Bronchial epithelial cell (primary cell): ENCODE measurements around the gene PRKCB. TPM values are rescaled to one million over a fixed set of nuclear protein-coding genes. Genes with fewer than 3 reads are reported as not detected.

Experiments
- DNase-seq: peaks from one replicate; pipeline ENCODE4 v3.0.0-alpha.2; 2010; ENCODE audit warnings: low read depth
- FAIRE-seq: peaks from 2 replicates; lab custom pipeline; 2011; peaks lifted over from hg19 to GRCh38; lab: Jason Lieb, UNC
- H3K27me3 ChIP-seq: 2 replicates; pipeline ENCODE4 v1.5.1; 2011; ENCODE audit warnings: low read length; ENCODE audit not compliant: control insufficient read depth, insufficient read depth
- H3K36me3 ChIP-seq: 2 replicates; pipeline ENCODE4 v1.5.1; 2011; ENCODE audit warnings: low read length; ENCODE audit not compliant: control insufficient read depth, insufficient read depth
- H3K4me3 ChIP-seq: 2 replicates; pipeline ENCODE4 v1.5.1; 2011; ENCODE audit warnings: mild to moderate bottlenecking, low read depth, low read length, control low read depth
- CTCF ChIP-seq: IDR thresholded peaks from 2 replicates; pipeline ENCODE4 v1.5.1; 2011; ENCODE audit warnings: mild to moderate bottlenecking, moderate library complexity, low read length, control low read depth, inconsistent platforms; ENCODE audit not compliant: insufficient read depth, severe bottlenecking
- total RNA-seq: library from RNA; depleted of rRNA; stranded (reverse); fragments of >200 nt; gene quantifications from 2 replicates; pipeline ENCODE4 v1.2.1, GENCODE V29; 2014

The PRKCB gene
- total RNA-seq, 1 donor from 2014 or later, result not detected

- Histone ChIP-seq H3K4me3 (no peak overlapping the region), H3K36me3 (no peaks in the 10 kb centered on the region), H3K27me3 (no peaks in the 10 kb centered on the region)
- no peak for FAIRE-seq
- TF ChIP-seq CTCF, result no peak
- DNase-seq, result no peak
Measured at GRCh38 chr16:23941963-23942564, 106.3 kb downstream of the PRKCB start.

- Histone ChIP-seq H3K27me3 (no peaks in the 10 kb centered on the region), H3K36me3 (no peaks in the 10 kb centered on the region), H3K4me3 (no peak overlapping the region)
- no peak for DNase-seq
- no peak for FAIRE-seq
- TF ChIP-seq CTCF, result no peak
Measured at GRCh38 chr16:23943604-23944003, 107.8 kb downstream of the PRKCB start.

GRCh38 chr16:23944381-23944780 lies 108.6 kb downstream of the PRKCB start:
- FAIRE-seq (no peak), DNase-seq (no peak)
- no peak for TF ChIP-seq CTCF
- H3K4me3 ChIP-seq, result no peak overlapping the region
- no peaks in the 10 kb centered on the region for H3K27me3 ChIP-seq
- H3K36me3 ChIP-seq, result no peaks in the 10 kb centered on the region

GRCh38 chr16:23945243-23945642 lies 109.5 kb downstream of the PRKCB start:
- no peak for TF ChIP-seq CTCF
- no peak for FAIRE-seq

GRCh38 chr16:23947838-23948237 lies 112.1 kb downstream of the PRKCB start:
- FAIRE-seq, result no peak

More at GRCh38 chr16:23945243-23945642, 109.5 kb downstream of the PRKCB start:
- H3K36me3 ChIP-seq, result no peaks in the 10 kb centered on the region
- no peak for DNase-seq
- no peak overlapping the region for H3K4me3 ChIP-seq
- no peaks in the 10 kb centered on the region for H3K27me3 ChIP-seq

More at GRCh38 chr16:23947838-23948237, 112.1 kb downstream of the PRKCB start:
- H3K4me3 ChIP-seq, result no peak overlapping the region
- DNase-seq, result no peak
- no peaks in the 10 kb centered on the region for H3K27me3 ChIP-seq
- no peak for TF ChIP-seq CTCF
- H3K36me3 ChIP-seq, result no peaks in the 10 kb centered on the region
